HCT116 (cell line): ENCODE data around the gene ELK3. TPM values are rescaled to one million over a fixed set of nuclear protein-coding genes. Genes with fewer than 3 reads are reported as not detected.

Experiments used
- ATAC-seq: fragments of 200-7000 bp; cut with Tn5 transposase; 2 replicates; pipeline ENCODE4 v1.9.1; 2020; ENCODE audit warnings: mild to moderate bottlenecking, moderate library complexity
- BruUV-seq: library from RNA; stranded (reverse); fragments of 400-500 nt; replicated peaks from 2 replicates; lab custom pipeline; 2021; lab: Mats Ljungman, UMichigan
- CTCF ChIA-PET: fragments of 300-600 bp; sonication (Branson Sonifier 250); formaldehyde crosslinking; loops from one replicate; lab custom pipeline; 2021; ENCODE audit warnings: antibody characterized with exemption; lab: Charles Lee
- POLR2A ChIA-PET: fragments of 300-600, 350-600 bp; sonication (Branson Sonifier 250); formaldehyde crosslinking; loops from one replicate; lab custom pipeline; 2021; ENCODE audit warnings: antibody characterized with exemption; lab: Charles Lee
- RAD21 ChIA-PET, 2 experiments: fragments of 300-600 bp; sonication (Branson Sonifier 250); formaldehyde crosslinking; loops; one replicate each; lab custom pipeline; 2023; ENCODE audit warnings: low total read pairs in 2 of 2; ENCODE audit not compliant: uncharacterized antibody in 2 of 2, unreplicated experiment in 2 of 2, low non-redundant PET in 1 of 2; lab: Charles Lee
- DNase-seq: peaks from one replicate; pipeline ENCODE4 v3.0.0-alpha.2; 2010; ENCODE audit warnings: low read depth, low spot score
- H2AFZ ChIP-seq: fragments of 200-600 bp; shearing (Covaris generic), sonication (generic); 2 replicates; pipeline ENCODE4 v1.6.1; 2017; ENCODE audit warnings: low read depth, mixed run types, mixed read lengths, antibody characterized with exemption, low read length; ENCODE audit not compliant: poor library complexity, severe bottlenecking
- H3K27ac ChIP-seq: 2 replicates; pipeline ENCODE4 v1.5.1; 2012; ENCODE audit warnings: low read depth, low read length
- H3K27me3 ChIP-seq: fragments of 200-600 bp; sonication (generic); 2 replicates; pipeline ENCODE4 v1.6.1; 2016; ENCODE audit warnings: mixed run types, low read length, mixed read lengths; ENCODE audit not compliant: insufficient read depth
- H3K36me3 ChIP-seq, 2 experiments: fragments of 200-500 bp in 1 of 2; fragments of 200-600 bp in 1 of 2; sonication (Bioruptor generic) in 1 of 2; sonication (generic) in 1 of 2; 2 replicates each; pipeline versions ENCODE4 v1.5.1 to v1.6.1; 2014 to 2016; ENCODE audit warnings: low read length in 2 of 2, inconsistent platforms in 1 of 2, mixed read lengths in 1 of 2, mixed run types in 1 of 2; ENCODE audit not compliant: insufficient read depth in 2 of 2, control insufficient read depth in 1 of 2
- H3K4me1 ChIP-seq, 2 experiments: fragments of 200-600 bp in 1 of 2; sonication (generic) in 1 of 2; 2 replicates each; pipeline versions ENCODE4 v1.5.1 to v1.6.1; 2012 to 2017; ENCODE audit warnings: low read length in 2 of 2, inconsistent platforms in 1 of 2, mild to moderate bottlenecking in 1 of 2, mixed read lengths in 1 of 2, mixed run types in 1 of 2, moderate library complexity in 1 of 2; ENCODE audit not compliant: insufficient read depth in 2 of 2, control insufficient read depth in 1 of 2
- H3K4me2 ChIP-seq: fragments of 200-600 bp; sonication (generic); 2 replicates; pipeline ENCODE4 v1.6.1; 2017; ENCODE audit warnings: mixed run types, low read length, mixed read lengths
- H3K4me3 ChIP-seq, 2 experiments: fragments of 200-600 bp in 1 of 2; sonication (generic) in 1 of 2; replicated peaks in 1 of 2; 2 replicates each; pipeline ENCODE4 v1.5.1; 2011 to 2016; ENCODE audit warnings: low read length in 2 of 2, control low read depth in 1 of 2, low read depth in 1 of 2, mild to moderate bottlenecking in 1 of 2, mixed read lengths in 1 of 2, mixed run types in 1 of 2
- H3K79me2 ChIP-seq: fragments of 200-600 bp; sonication (generic); 2 replicates; pipeline ENCODE4 v1.6.1; 2017; ENCODE audit warnings: mild to moderate bottlenecking, mixed run types, low read length, moderate library complexity, mixed read lengths; ENCODE audit not compliant: insufficient read depth
- H3K9ac ChIP-seq: fragments of 200-600 bp; sonication (generic); 2 replicates; pipeline ENCODE4 v1.6.1; 2016; ENCODE audit warnings: low read length, mixed read lengths
- H3K9me2 ChIP-seq: fragments of 200-600 bp; sonication (generic), shearing (Covaris generic); 2 replicates; pipeline ENCODE4 v1.6.1; 2017; ENCODE audit warnings: mixed run types, mild to moderate bottlenecking, moderate library complexity; ENCODE audit not compliant: insufficient read depth
- H3K9me3 ChIP-seq, 2 experiments: fragments of 200-500 bp in 1 of 2; fragments of 200-600 bp in 1 of 2; sonication (Bioruptor generic) in 1 of 2; sonication (generic) in 1 of 2; 2 replicates each; pipeline ENCODE4 v1.6.1; 2014 to 2017; ENCODE audit warnings: low read length in 2 of 2, mixed read lengths in 2 of 2, inconsistent platforms in 1 of 2, low read depth in 1 of 2, mild to moderate bottlenecking in 1 of 2, mixed run types in 1 of 2, moderate library complexity in 1 of 2; ENCODE audit not compliant: control insufficient read depth in 1 of 2, insufficient read depth in 1 of 2
- H4K20me1 ChIP-seq: fragments of 200-600 bp; sonication (generic), shearing (Covaris generic); 2 replicates; pipeline ENCODE4 v1.6.1; 2017; ENCODE audit warnings: mixed run types, mild to moderate bottlenecking, moderate library complexity; ENCODE audit not compliant: insufficient read depth
- ATF3 ChIP-seq: IDR thresholded peaks from 2 replicates; pipeline ENCODE4 v1.6.1; 2012
- POLR2AphosphoS5 ChIP-seq: IDR thresholded peaks from 2 replicates; pipeline ENCODE4 v1.6.1; 2011; ENCODE audit warnings: mild to moderate bottlenecking, low read depth, low read length, moderate library complexity
- RAD21 ChIP-seq: IDR thresholded peaks from 2 replicates; pipeline ENCODE4 v1.6.1; 2012; ENCODE audit warnings: low read depth, mild to moderate bottlenecking
- SIN3A ChIP-seq: IDR thresholded peaks from 2 replicates; pipeline ENCODE4 v1.6.1; 2012; ENCODE audit warnings: low read depth
- SP1 ChIP-seq: IDR thresholded peaks from 2 replicates; pipeline ENCODE4 v1.6.1; 2012; ENCODE audit warnings: low read depth
- TCF7L2 ChIP-seq: IDR thresholded peaks from 2 replicates; pipeline ENCODE4 v1.7.0; 2011; ENCODE audit warnings: borderline replicate concordance, inconsistent platforms; ENCODE audit not compliant: insufficient read depth, insufficient read length; ENCODE audit errors: extremely low read depth
- ZBTB33 ChIP-seq: IDR thresholded peaks from 2 replicates; pipeline ENCODE4 v1.6.1; 2011; ENCODE audit warnings: mild to moderate bottlenecking, low read length, moderate library complexity; ENCODE audit not compliant: insufficient replicate concordance; ENCODE audit errors: extremely low read depth
- ZFX ChIP-seq: fragments of 450-650 bp; IDR thresholded peaks from 2 replicates; pipeline ENCODE4 v1.6.1; 2017
- intact Hi-C: fragments of 100-400 bp; cut with micrococcal nuclease; formaldehyde crosslinking; loops from 2 replicates; pipeline ENCODE4 v1.10.0; 2022
- total RNA-seq: library from RNA; stranded (reverse); gene quantifications from one replicate; pipeline ENCODE4 v1.2.1, GENCODE V29; 2021; ENCODE audit not compliant: unreplicated experiment
- TF ChIP-seq, protein P1 (sequence below): IDR thresholded peaks from 2 replicates; pipeline ENCODE4 v1.6.1; 2012; ENCODE audit warnings: low read depth

Gene ELK3
- total RNA-seq, 1 experiment from 2014 or later = 45.6 TPM

DNA sequence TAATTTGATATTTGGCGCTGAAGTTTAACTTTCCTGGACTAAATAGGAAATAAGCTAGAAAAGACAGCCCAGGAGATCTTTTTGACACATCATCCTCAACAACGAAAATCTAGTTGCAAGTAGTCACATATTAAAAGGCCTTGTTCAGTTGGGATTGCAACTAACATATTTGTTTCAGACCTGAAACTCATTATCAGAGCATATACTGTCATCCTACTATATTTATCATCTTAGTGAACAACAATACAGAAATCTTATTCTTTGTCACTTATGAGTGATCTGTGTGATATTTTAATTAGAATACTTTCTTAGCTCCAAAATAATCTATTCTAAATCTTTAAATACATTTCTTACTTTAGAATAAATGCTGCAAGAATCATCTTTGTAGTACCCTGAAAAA lies 72.1 kb downstream of the ELK3 start:
- no TSS peak for BruUV-seq
- H3K36me3 ChIP-seq = peaks cover 9 to 16% of the 10 kb centered on the region in 2 experiments; a peak in 3 of 4 replicates
- ChIA-PET CTCF (interaction anchor here (0.6 kb wide), 1 partner anchor 278 kb away, joined by 3 read pairs; no protein-coding TSS in a partner anchor), RAD21 (interaction anchor here in 1 of 2 experiments (0.6 kb wide), 1 partner anchor 192 kb away, joined by 4 read pairs; no protein-coding TSS in a partner anchor), POLR2A (interaction anchor here (0.6 kb wide), 1 partner anchor 57 kb away, joined by 3 read pairs; no protein-coding TSS in a partner anchor)
- H3K27me3 ChIP-seq = no peaks in the 10 kb centered on the region
- peaks cover 6% of the 10 kb centered on the region; the same call in 1 of the 2 replicates for H3K79me2 ChIP-seq
- intact Hi-C loops = no loop called here
- no peak overlapping the region for H3K4me2 ChIP-seq
- H3K9ac ChIP-seq = no peak overlapping the region
- no peak overlapping the region for H3K27ac ChIP-seq
- H3K9me2 ChIP-seq = no peaks in the 10 kb centered on the region
- no peak for DNase-seq
- no peak overlapping the region for H2AFZ ChIP-seq
- H4K20me1 ChIP-seq = no peaks in the 10 kb centered on the region
- H3K4me3 ChIP-seq = no peak overlapping the region
- TF ChIP-seq TCF7L2 (no peak), ZFX (no peak), ZBTB33 (no peak), SIN3A (no peak), POLR2AphosphoS5 (no peak), ATF3 (no peak), SP1 (no peak), RAD21 (no peak)
- TF ChIP-seq, protein P1, sequence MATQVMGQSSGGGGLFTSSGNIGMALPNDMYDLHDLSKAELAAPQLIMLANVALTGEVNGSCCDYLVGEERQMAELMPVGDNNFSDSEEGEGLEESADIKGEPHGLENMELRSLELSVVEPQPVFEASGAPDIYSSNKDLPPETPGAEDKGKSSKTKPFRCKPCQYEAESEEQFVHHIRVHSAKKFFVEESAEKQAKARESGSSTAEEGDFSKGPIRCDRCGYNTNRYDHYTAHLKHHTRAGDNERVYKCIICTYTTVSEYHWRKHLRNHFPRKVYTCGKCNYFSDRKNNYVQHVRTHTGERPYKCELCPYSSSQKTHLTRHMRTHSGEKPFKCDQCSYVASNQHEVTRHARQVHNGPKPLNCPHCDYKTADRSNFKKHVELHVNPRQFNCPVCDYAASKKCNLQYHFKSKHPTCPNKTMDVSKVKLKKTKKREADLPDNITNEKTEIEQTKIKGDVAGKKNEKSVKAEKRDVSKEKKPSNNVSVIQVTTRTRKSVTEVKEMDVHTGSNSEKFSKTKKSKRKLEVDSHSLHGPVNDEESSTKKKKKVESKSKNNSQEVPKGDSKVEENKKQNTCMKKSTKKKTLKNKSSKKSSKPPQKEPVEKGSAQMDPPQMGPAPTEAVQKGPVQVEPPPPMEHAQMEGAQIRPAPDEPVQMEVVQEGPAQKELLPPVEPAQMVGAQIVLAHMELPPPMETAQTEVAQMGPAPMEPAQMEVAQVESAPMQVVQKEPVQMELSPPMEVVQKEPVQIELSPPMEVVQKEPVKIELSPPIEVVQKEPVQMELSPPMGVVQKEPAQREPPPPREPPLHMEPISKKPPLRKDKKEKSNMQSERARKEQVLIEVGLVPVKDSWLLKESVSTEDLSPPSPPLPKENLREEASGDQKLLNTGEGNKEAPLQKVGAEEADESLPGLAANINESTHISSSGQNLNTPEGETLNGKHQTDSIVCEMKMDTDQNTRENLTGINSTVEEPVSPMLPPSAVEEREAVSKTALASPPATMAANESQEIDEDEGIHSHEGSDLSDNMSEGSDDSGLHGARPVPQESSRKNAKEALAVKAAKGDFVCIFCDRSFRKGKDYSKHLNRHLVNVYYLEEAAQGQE = no peak
- H3K9me3 ChIP-seq = no peaks in the 10 kb centered on the region
- no peak for ATAC-seq
- H3K4me1 ChIP-seq = no peaks in the 10 kb centered on the region
